NCI-H82 (cell line): ENCODE results near the gene SPATS1.
"Not testable (repeated sequence)": the region's sequence is repeated elsewhere in the genome, so short reads cannot be mapped to it uniquely, and the experiment has no call there.

ENCODE experiments used
- DNase-seq: peaks from one replicate; lab custom pipeline; 2025; lab: John Stamatoyannopoulos, UW

The SPATS1 gene

GRCh38 chr6:44342052-44342451 is 398 bp upstream of the SPATS1 start:
- DNase-seq: no peak

- not testable (repeated sequence) for DNase-seq
Observed at GRCh38 chr6:44346818-44347217, 4.4 kb downstream of the SPATS1 start.

GRCh38 chr6:44349904-44350649 is 7.6 kb downstream of the SPATS1 start:
- DNase-seq: no peak

- DNase-seq: not testable (repeated sequence)
Observed at GRCh38 chr6:44350650-44350994, 8.2 kb downstream of the SPATS1 start.

- no peak for DNase-seq
Observed at GRCh38 chr6:44352259-44352658, 9.8 kb downstream of the SPATS1 start.

- DNase-seq: no peak
Observed at GRCh38 chr6:44353336-44353735, 10.9 kb downstream of the SPATS1 start.

- DNase-seq: no peak
Observed at GRCh38 chr6:44355640-44356039, 13.2 kb downstream of the SPATS1 start.

GRCh38 chr6:44356487-44356886 is 14.0 kb downstream of the SPATS1 start:
- no peak for DNase-seq

- no peak for DNase-seq
Observed at GRCh38 chr6:44359973-44360372, 17.5 kb downstream of the SPATS1 start.

- DNase-seq: no peak
Observed at GRCh38 chr6:44361947-44362346, 19.5 kb downstream of the SPATS1 start.

- peak; percentile 64 for DNase-seq
Observed at GRCh38 chr6:44363377-44363926, 21.0 kb downstream of the SPATS1 start.

GRCh38 chr6:44366781-44367180 is 24.3 kb downstream of the SPATS1 start:
- no peak for DNase-seq

- peak; percentile 29 for DNase-seq
Observed at GRCh38 chr6:44367681-44368080, 25.2 kb downstream of the SPATS1 start.

GRCh38 chr6:44373051-44373450 is 30.6 kb downstream of the SPATS1 start:
- no peak for DNase-seq

- no peak for DNase-seq
Observed at GRCh38 chr6:44373787-44374186, 31.3 kb downstream of the SPATS1 start.

GRCh38 chr6:44375071-44375470 is 32.6 kb downstream of the SPATS1 start:
- no peak for DNase-seq

GRCh38 chr6:44377484-44377883 is 35.0 kb downstream of the SPATS1 start:
- DNase-seq: no peak

- no peak for DNase-seq
Observed at GRCh38 chr6:44377971-44378370, 35.5 kb downstream of the SPATS1 start.

GRCh38 chr6:44381739-44382138 is 39.3 kb downstream of the SPATS1 start:
- no peak for DNase-seq

- peak; percentile 55 for DNase-seq
Observed at GRCh38 chr6:44386364-44386928, 44.0 kb downstream of the SPATS1 start.

GRCh38 chr6:44386929-44387345 is 44.5 kb downstream of the SPATS1 start:
- DNase-seq: no peak

GRCh38 chr6:44387346-44388134 is 45.1 kb downstream of the SPATS1 start, which contains the start of gene CDC5L:
Gene CDC5L, plus strand, starts transcription at chr6:44387706. Its CDS starts 118 bp downstream, at chr6:44387824.
- DNase-seq: peak; percentile 99

- DNase-seq: no peak
Observed at GRCh38 chr6:44388135-44388487, 45.7 kb downstream of the SPATS1 start.
